IMR-90 (cell line): ENCODE measurements around the gene GRIFIN. TPM values are rescaled to one million over a fixed set of nuclear protein-coding genes. Genes with fewer than 3 reads are reported as not detected.

Experiments
- ATAC-seq: fragments of 200-7000 bp; cut with Tn5 transposase; 2 replicates; pipeline ENCODE4 v1.9.1; 2020; ENCODE audit warnings: low read depth, mild to moderate bottlenecking, moderate library complexity
- BruUV-seq: library from RNA; stranded (reverse); fragments of 400-500 nt; replicated peaks from 2 replicates; lab custom pipeline; 2021; lab: Mats Ljungman, UMichigan
- CTCF ChIA-PET: fragments of 300-600 bp; formaldehyde crosslinking; extraction: SDS; loops from one replicate; lab custom pipeline; 2021; ENCODE audit warnings: antibody characterized with exemption; lab: Yijun Ruan, JAX
- POLR2A ChIA-PET: fragments of 300-600 bp; sonication (Branson Sonifier 250); formaldehyde crosslinking; loops from one replicate; lab custom pipeline; 2022; ENCODE audit warnings: antibody characterized with exemption; ENCODE audit not compliant: unreplicated experiment; lab: Charles Lee
- DNase-seq: peaks from one replicate; pipeline ENCODE4 v3.0.0; 2013
- H2AFZ ChIP-seq: replicated peaks from 2 replicates; pipeline ENCODE3; 2013; ENCODE audit warnings: low read length, mild to moderate bottlenecking; ENCODE audit not compliant: poor library complexity
- H2AK5ac ChIP-seq: 2 replicates; pipeline ENCODE4 v1.6.1; 2013; ENCODE audit warnings: low read depth, low read length, inconsistent platforms
- H2AK9ac ChIP-seq: replicated peaks from 2 replicates; pipeline ENCODE3; 2013; ENCODE audit warnings: mild to moderate bottlenecking, low read depth, low read length, moderate library complexity; ENCODE audit not compliant: poor library complexity
- H2BK120ac ChIP-seq: 2 replicates; pipeline ENCODE4 v1.6.1; 2013; ENCODE audit warnings: low read depth, low read length, inconsistent platforms
- H2BK15ac ChIP-seq: 3 replicates; pipeline ENCODE4 v1.6.1; 2013; ENCODE audit warnings: low read depth, low read length, inconsistent platforms
- H2BK20ac ChIP-seq: 2 replicates; pipeline ENCODE4 v1.6.1; 2013; ENCODE audit warnings: low read depth, mild to moderate bottlenecking, inconsistent platforms, low read length, moderate library complexity
- H2BK5ac ChIP-seq: 2 replicates; pipeline ENCODE4 v1.6.1; 2013; ENCODE audit warnings: mild to moderate bottlenecking, low read depth, low read length, inconsistent platforms; ENCODE audit not compliant: poor library complexity, severe bottlenecking
- H3K14ac ChIP-seq: replicated peaks from 2 replicates; pipeline ENCODE4 v1.6.1; 2013; ENCODE audit warnings: low read depth, low read length, inconsistent platforms
- H3K18ac ChIP-seq: 2 replicates; pipeline ENCODE4 v1.6.1; 2013; ENCODE audit warnings: low read depth, low read length, control low read depth
- H3K23ac ChIP-seq: 2 replicates; pipeline ENCODE4 v1.6.1; 2013; ENCODE audit warnings: low read depth, low read length, inconsistent platforms
- H3K27ac ChIP-seq: 2 replicates; pipeline ENCODE4 v1.5.1; 2013; ENCODE audit warnings: mild to moderate bottlenecking, control low read depth, low read length; ENCODE audit not compliant: insufficient read depth
- H3K27me3 ChIP-seq: 2 replicates; pipeline ENCODE4 v1.6.1; 2013; ENCODE audit warnings: low read length; ENCODE audit not compliant: control insufficient read depth, insufficient read depth
- H3K36me3 ChIP-seq: 2 replicates; pipeline ENCODE4 v1.6.1; 2013; ENCODE audit warnings: low read length, mixed read lengths; ENCODE audit not compliant: control insufficient read depth, insufficient read depth
- H3K4ac ChIP-seq: 2 replicates; pipeline ENCODE4 v1.6.1; 2013; ENCODE audit warnings: low read depth, low read length, inconsistent platforms
- H3K4me1 ChIP-seq: 2 replicates; pipeline ENCODE4 v1.6.1; 2013; ENCODE audit warnings: low read length, mixed read lengths; ENCODE audit not compliant: control insufficient read depth, insufficient read depth
- H3K4me2 ChIP-seq: 2 replicates; pipeline ENCODE4 v1.6.1; 2013; ENCODE audit warnings: low read depth, mild to moderate bottlenecking, control low read depth, low read length, moderate library complexity
- H3K4me3 ChIP-seq: 2 replicates; pipeline ENCODE4 v1.5.1; 2013; ENCODE audit warnings: low read depth, mild to moderate bottlenecking, control low read depth, low read length, moderate library complexity; ENCODE audit not compliant: insufficient read depth
- H3K56ac ChIP-seq: 2 replicates; pipeline ENCODE4 v1.6.1; 2013; ENCODE audit warnings: low read length, inconsistent platforms; ENCODE audit not compliant: insufficient read depth; ENCODE audit errors: extremely low read depth
- H3K79me1 ChIP-seq, 2 experiments: 2 replicates each; pipeline ENCODE4 v1.6.1; 2013; ENCODE audit warnings: low read length in 2 of 2, inconsistent platforms in 1 of 2, low read depth in 1 of 2
- H3K9ac ChIP-seq: 2 replicates; pipeline ENCODE4 v1.6.1; 2013; ENCODE audit warnings: low read depth, low read length, control low read depth
- H3K9me1 ChIP-seq: 2 replicates; pipeline ENCODE4 v1.6.1; 2013; ENCODE audit warnings: low read length, inconsistent platforms; ENCODE audit not compliant: insufficient read depth
- H3K9me3 ChIP-seq: 2 replicates; pipeline ENCODE4 v1.6.1; 2013; ENCODE audit warnings: low read length; ENCODE audit not compliant: control insufficient read depth, insufficient read depth
- H4K20me1 ChIP-seq: 2 replicates; pipeline ENCODE4 v1.6.1; 2013; ENCODE audit warnings: low read length, inconsistent platforms; ENCODE audit not compliant: insufficient read depth
- H4K5ac ChIP-seq: 2 replicates; pipeline ENCODE4 v1.6.1; 2013; ENCODE audit warnings: mild to moderate bottlenecking, low read depth, low read length, control low read depth
- H4K8ac ChIP-seq, 2 experiments: 2 replicates each; pipeline ENCODE4 v1.6.1; 2013; ENCODE audit warnings: low read depth in 2 of 2, low read length in 2 of 2, control low read depth in 1 of 2, inconsistent platforms in 1 of 2
- H4K91ac ChIP-seq: 2 replicates; pipeline ENCODE4 v1.6.1; 2013; ENCODE audit warnings: low read depth, low read length, inconsistent platforms; ENCODE audit not compliant: insufficient read depth
- BHLHE40 ChIP-seq: fragments of 150-350 bp; IDR thresholded peaks from 2 replicates; pipeline ENCODE4 v1.6.1; 2016; ENCODE audit warnings: mild to moderate bottlenecking, low read depth, low read length
- CEBPB ChIP-seq: IDR thresholded peaks from 2 replicates; pipeline ENCODE4 v1.6.1; 2012; ENCODE audit warnings: low read depth, low read length, improper control_type of control experiment
- CHD1 ChIP-seq: IDR thresholded peaks from 2 replicates; pipeline ENCODE4 v1.6.1; 2012; ENCODE audit warnings: low read depth, low read length, improper control_type of control experiment
- CTCF ChIP-seq: conservative IDR thresholded peaks from 2 replicates; pipeline ENCODE4 v1.5.1; 2012; ENCODE audit warnings: mild to moderate bottlenecking, low read depth, low read length, improper control_type of control experiment
- ELK1 ChIP-seq: fragments of 150-350 bp; IDR thresholded peaks from 2 replicates; pipeline ENCODE4 v1.6.1; 2016; ENCODE audit warnings: low read depth, mild to moderate bottlenecking, low read length, moderate library complexity, borderline replicate concordance
- FOS ChIP-seq: fragments of 150-350 bp; IDR thresholded peaks from 2 replicates; pipeline ENCODE4 v1.6.1; 2016; ENCODE audit warnings: low read depth, low read length
- MAFK ChIP-seq: IDR thresholded peaks from 2 replicates; pipeline ENCODE4 v1.6.1; 2012; ENCODE audit warnings: low read depth, low read length, improper control_type of control experiment
- MAZ ChIP-seq: IDR thresholded peaks from 2 replicates; pipeline ENCODE4 v1.6.1; 2012; ENCODE audit warnings: low read depth, mild to moderate bottlenecking, low read length, improper control_type of control experiment, moderate library complexity, borderline replicate concordance
- MXI1 ChIP-seq: IDR thresholded peaks from 2 replicates; pipeline ENCODE4 v1.6.1; 2012; ENCODE audit warnings: low read depth, mild to moderate bottlenecking, low read length, moderate library complexity, borderline replicate concordance
- NFE2L2 ChIP-seq: fragments of 150-350 bp; IDR thresholded peaks from 2 replicates; pipeline ENCODE4 v1.6.1; 2016; ENCODE audit warnings: low read depth, mild to moderate bottlenecking, low read length
- POLR2A ChIP-seq: IDR thresholded peaks from 2 replicates; pipeline ENCODE4 v1.6.1; 2012; ENCODE audit warnings: mild to moderate bottlenecking, low read depth, low read length
- RAD21 ChIP-seq: IDR thresholded peaks from 2 replicates; pipeline ENCODE4 v1.6.1; 2012; ENCODE audit warnings: low read length, improper control_type of control experiment
- RCOR1 ChIP-seq: IDR thresholded peaks from 2 replicates; pipeline ENCODE4 v1.6.1; 2012; ENCODE audit warnings: mild to moderate bottlenecking, low read length, improper control_type of control experiment; ENCODE audit not compliant: insufficient replicate concordance
- RFX5 ChIP-seq: IDR thresholded peaks from 2 replicates; pipeline ENCODE4 v1.8.0; 2012; ENCODE audit warnings: low read depth, mild to moderate bottlenecking, low read length, moderate library complexity
- SMC3 ChIP-seq: fragments of 150-350 bp; IDR thresholded peaks from 2 replicates; pipeline ENCODE4 v1.6.1; 2016; ENCODE audit warnings: low read depth, mild to moderate bottlenecking, antibody characterized with exemption, low read length, moderate library complexity
- USF2 ChIP-seq: fragments of 150-350 bp; IDR thresholded peaks from 2 replicates; pipeline ENCODE4 v1.6.1; 2017; ENCODE audit warnings: mild to moderate bottlenecking, antibody characterized with exemption, low read length, low read depth
- WGBS, 2 experiments: methylation state at CpG; one replicate each; pipeline versions ENCODE4 v1.1.5 to v1.1.7; 2013; ENCODE audit warnings: missing lambda C conversion rate in 2 of 2; ENCODE audit not compliant: insufficient read length in 1 of 2; ENCODE audit errors: extremely low coverage in 2 of 2; 5-methylcytosine and 5-hydroxymethylcytosine counted together
- dilution Hi-C: fragments of 300-500 bp; cut with HindIII; formaldehyde crosslinking; loops from one replicate; pipeline ENCODE4 v1.14.3; 2018; ENCODE audit warnings: low sequenced_read_pairs; ENCODE audit not compliant: unreplicated experiment
- in situ Hi-C: fragments of 300-500 bp; cut with MboI; formaldehyde crosslinking; loops from 3 replicates; pipeline ENCODE4 v1.14.3; 2019; ENCODE audit warnings: low sequenced_read_pairs, inconsistent platforms, mixed read lengths
- intact Hi-C: fragments of 100-400 bp; cut with micrococcal nuclease; formaldehyde crosslinking; loops from 2 replicates; pipeline ENCODE4 v1.10.0; 2022
- polyA plus RNA-seq, 3 experiments: library from polyadenylated mRNA; depleted of rRNA; stranded (reverse); fragments of >200 nt; gene quantifications; 2 replicates each; pipeline ENCODE4 v1.2.3, GENCODE V29; 2012; ENCODE audit warnings: low replicate concordance in 1 of 3
- total RNA-seq: library from RNA; depleted of rRNA; stranded (reverse); fragments of >200 nt; gene quantifications from 2 replicates; pipeline ENCODE4 v1.2.3, GENCODE V29; 2012

The GRIFIN gene
- total and polyA plus RNA-seq, 2 of the 4 experiments (the other 2 are of a cell fraction), result not detected

GRCh38 chr7:2521341-2521745 is 45.1 kb upstream of the GRIFIN start:
- Histone ChIP-seq H2BK5ac (no peak overlapping the region), H3K36me3 (no peaks in the 10 kb centered on the region), H4K5ac (no peak overlapping the region), H3K4me1 (peaks cover 32% of the 10 kb centered on the region), H3K56ac (no peak overlapping the region), H3K14ac (no peak overlapping the region), H3K79me1 (peaks cover 0 to 8% of the 10 kb centered on the region in 2 experiments; a peak in 2 of 4 replicates), H3K27ac (no peak overlapping the region), H3K4me3 (no peak overlapping the region), H3K27me3 (no peaks in the 10 kb centered on the region), H3K9me3 (no peaks in the 10 kb centered on the region), H3K4ac (no peak overlapping the region), H4K91ac (no peak overlapping the region), H2AK9ac (no peak overlapping the region), H2BK15ac (no peak overlapping the region), H2BK120ac (no peak overlapping the region), H2BK20ac (no peak overlapping the region), H3K23ac (no peak overlapping the region; the same call in 1 of the 2 replicates), H3K18ac (no peak overlapping the region), H4K8ac (no peak overlapping the region), H3K9ac (no peak overlapping the region), H3K9me1 (peaks cover 15% of the 10 kb centered on the region), H4K20me1 (0 out of 2 replicates have a peak, but pooled peaks cover 9% of the 10 kb centered on the region), H3K4me2 (no peak overlapping the region), H2AFZ (no peak overlapping the region), H2AK5ac (0 out of 2 replicates have a peak overlapping the region, but pooled peaks have one; percentile 16)
- dilution Hi-C loops (no loop called here), intact Hi-C loops (no loop called here), in situ Hi-C loops (no loop called here)
- DNase-seq (no peak), ATAC-seq (no peak)
- ChIA-PET CTCF (no interaction called here), POLR2A (no interaction called here)
- 57% methylated on average over 17 of the region's 21 CpGs; no CpG with 5 or more reads in 1 of the 2 experiments for WGBS, 2 experiments
- BruUV-seq, result no TSS peak
- TF ChIP-seq BHLHE40 (no peak), POLR2A (no peak), FOS (no peak), RFX5 (no peak), MAZ (no peak), SMC3 (no peak), CHD1 (no peak), RAD21 (no peak), ELK1 (no peak), CTCF (no peak), USF2 (no peak), NFE2L2 (no peak), MAFK (no peak), MXI1 (no peak), RCOR1 (no peak), CEBPB (no peak)
